Daoy (cell line): ENCODE data around the gene CKMT2. TPM values are rescaled to one million over a fixed set of nuclear protein-coding genes. Genes with fewer than 3 reads are reported as not detected.

Source experiments
- DNase-seq: peaks from one replicate; pipeline ENCODE4 v3.0.0-alpha.2; 2015; ENCODE audit warnings: low read depth
- total RNA-seq: library from RNA; depleted of rRNA; stranded (reverse); fragments of >200 nt; shearing (Covaris generic); gene quantifications from 2 replicates; pipeline ENCODE4 v1.2.3, GENCODE V29; 2014

The CKMT2 gene
- total RNA-seq, 1 experiment from 2014 or later = not detected

GRCh38 chr5:81216152-81216551, 17.0 kb upstream of the CKMT2 start:
- no peak for DNase-seq

- no peak for DNase-seq
Observed at GRCh38 chr5:81219389-81219788, 13.7 kb upstream of the CKMT2 start.

- no peak for DNase-seq
Observed at GRCh38 chr5:81222285-81222684, 10.8 kb upstream of the CKMT2 start.

- no peak for DNase-seq
Observed at GRCh38 chr5:81225463-81225862, 7.7 kb upstream of the CKMT2 start.

- no peak for DNase-seq
Observed at GRCh38 chr5:81226286-81226685, 6.8 kb upstream of the CKMT2 start.

- no peak for DNase-seq
Observed at GRCh38 chr5:81226949-81227348, 6.2 kb upstream of the CKMT2 start.

- DNase-seq = no peak
Observed at GRCh38 chr5:81228084-81228483, 5.0 kb upstream of the CKMT2 start.

GRCh38 chr5:81230416-81230815, 2.7 kb upstream of the CKMT2 start:
- no peak for DNase-seq

- no peak for DNase-seq
Observed at GRCh38 chr5:81232464-81233079, 550 bp upstream of the CKMT2 start.

GRCh38 chr5:81234299-81234698, 1.2 kb downstream of the CKMT2 start:
- no peak for DNase-seq

- no peak for DNase-seq
Observed at GRCh38 chr5:81234801-81235200, 1.7 kb downstream of the CKMT2 start.

- no peak for DNase-seq
Observed at GRCh38 chr5:81235287-81236072, 2.4 kb downstream of the CKMT2 start.

GRCh38 chr5:81238460-81238859, 5.3 kb downstream of the CKMT2 start:
- DNase-seq = no peak

GRCh38 chr5:81239613-81240012, 6.5 kb downstream of the CKMT2 start:
- no peak for DNase-seq

GRCh38 chr5:81241001-81241400, 7.9 kb downstream of the CKMT2 start:
- DNase-seq = no peak

GRCh38 chr5:81241961-81242648, 9.0 kb downstream of the CKMT2 start:
- no peak for DNase-seq

- DNase-seq = no peak
Observed at GRCh38 chr5:81242906-81243436, 9.8 kb downstream of the CKMT2 start.

GRCh38 chr5:81244451-81244850, 11.3 kb downstream of the CKMT2 start:
- no peak for DNase-seq

- DNase-seq = no peak
Observed at GRCh38 chr5:81245871-81246235, 12.7 kb downstream of the CKMT2 start.

GRCh38 chr5:81246697-81247096, 13.6 kb downstream of the CKMT2 start:
- no peak for DNase-seq

GRCh38 chr5:81247441-81247972, 14.4 kb downstream of the CKMT2 start:
- DNase-seq = no peak

GRCh38 chr5:81249240-81249639, 16.1 kb downstream of the CKMT2 start:
- no peak for DNase-seq
